Activated CD4-positive, alpha-beta memory T cell treated with anti-CD3 and anti-CD28 coated beads, Interleukin-2, amount 10 ng/mL, durations not matched to agents 7 days and 5 days (primary cell): Measurements from ENCODE around the gene GNAL. TPM values are rescaled to one million over a fixed set of nuclear protein-coding genes. Genes with fewer than 3 reads are reported as not detected.

ENCODE experiments used
- CTCF ChIA-PET: fragments of 350-600 bp; sonication (Branson Sonifier 250); formaldehyde crosslinking; loops from one replicate; lab custom pipeline; 2021; ENCODE audit warnings: antibody characterized with exemption, inconsistent platforms; lab: Charles Lee
- POLR2A ChIA-PET: fragments of 350-600 bp; sonication (Branson Sonifier 250); formaldehyde crosslinking; loops from one replicate; lab custom pipeline; 2021; ENCODE audit warnings: antibody characterized with exemption; lab: Charles Lee
- DNase-seq: peaks from one replicate; pipeline ENCODE4 v3.0.0-alpha.2; 2020
- H3K27ac Mint-ChIP-seq: one replicate; pipeline ENCODE4 v1.8.0; 2021; ENCODE audit warnings: mild to moderate bottlenecking, mixed read lengths
- H3K27me3 Mint-ChIP-seq: one replicate; pipeline ENCODE4 v1.8.0; 2021; ENCODE audit warnings: mixed read lengths
- H3K36me3 Mint-ChIP-seq: one replicate; pipeline ENCODE4 v1.8.0; 2021; ENCODE audit warnings: low read depth, mixed read lengths
- H3K4me1 Mint-ChIP-seq: one replicate; pipeline ENCODE4 v1.8.0; 2021; ENCODE audit warnings: mixed read lengths
- H3K4me3 Mint-ChIP-seq: one replicate; pipeline ENCODE4 v1.8.0; 2021; ENCODE audit warnings: mild to moderate bottlenecking, mixed read lengths
- H3K9me3 Mint-ChIP-seq: one replicate; pipeline ENCODE4 v1.8.0; 2021; ENCODE audit warnings: mixed read lengths
- total RNA-seq, 2 experiments: library from RNA; stranded (reverse); gene quantifications; one replicate each; pipeline ENCODE4 v1.2.3, GENCODE V29; 2021

GNAL gene
- total RNA-seq, 2 experiments from 2014 or later: 0.25 to 0.33 TPM

GRCh38 chr18:11792632-11793031, 103.6 kb downstream of the GNAL start:
- Mint-ChIP-seq H3K9me3 (no peaks in the 10 kb centered on the region), H3K36me3 (no peaks in the 10 kb centered on the region), H3K4me3 (no peak overlapping the region), H3K27me3 (no peaks in the 10 kb centered on the region), H3K4me1 (peaks cover 1% of the 10 kb centered on the region), H3K27ac (no peak overlapping the region)
- DNase-seq: no peak
- ChIA-PET POLR2A (no interaction called here), CTCF (no interaction called here)

- Mint-ChIP-seq H3K4me3 (no peak overlapping the region), H3K9me3 (no peaks in the 10 kb centered on the region), H3K27ac (no peak overlapping the region), H3K4me1 (peaks cover 1% of the 10 kb centered on the region), H3K36me3 (no peaks in the 10 kb centered on the region), H3K27me3 (no peaks in the 10 kb centered on the region)
- ChIA-PET POLR2A (no interaction called here), CTCF (no interaction called here)
- DNase-seq: no peak
Measured at GRCh38 chr18:11794195-11794594, 105.1 kb downstream of the GNAL start.

- ChIA-PET CTCF (no interaction called here), POLR2A (no interaction called here)
- Mint-ChIP-seq H3K4me3 (no peak overlapping the region), H3K9me3 (no peaks in the 10 kb centered on the region), H3K27ac (no peak overlapping the region), H3K36me3 (no peaks in the 10 kb centered on the region), H3K4me1 (no peaks in the 10 kb centered on the region), H3K27me3 (peaks cover 4% of the 10 kb centered on the region)
- no peak for DNase-seq
Measured at GRCh38 chr18:11795916-11796315, 106.9 kb downstream of the GNAL start.

DNA sequence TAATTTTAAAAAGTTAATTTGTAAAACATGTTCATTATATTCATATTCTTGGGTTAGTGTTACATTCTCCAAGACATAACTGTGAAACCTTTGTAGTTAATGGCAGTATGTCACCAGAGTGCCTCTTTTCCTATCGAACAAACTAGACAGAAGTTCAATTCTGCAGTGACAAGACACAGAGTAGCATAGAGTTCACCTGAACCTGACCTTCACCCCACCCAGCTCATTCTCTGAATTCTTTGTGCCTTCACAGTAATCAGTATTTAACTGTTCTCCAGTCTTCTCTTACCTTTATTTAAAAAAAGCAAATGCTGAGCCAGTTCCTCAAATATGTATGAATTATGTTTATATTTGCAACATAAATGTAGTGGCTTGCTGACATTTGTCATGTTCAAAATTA, 109.2 kb downstream of the GNAL start:
- H3K27me3 Mint-ChIP-seq: peaks cover 4% of the 10 kb centered on the region
- no peak overlapping the region for H3K27ac Mint-ChIP-seq
- no peak for DNase-seq
- no peaks in the 10 kb centered on the region for H3K36me3 Mint-ChIP-seq
- no peak overlapping the region for H3K4me3 Mint-ChIP-seq
- ChIA-PET CTCF (no interaction called here), POLR2A (no interaction called here)
- no peaks in the 10 kb centered on the region for H3K9me3 Mint-ChIP-seq
- H3K4me1 Mint-ChIP-seq: no peaks in the 10 kb centered on the region

GRCh38 chr18:11799066-11799465, 110.0 kb downstream of the GNAL start:
- H3K36me3 Mint-ChIP-seq: no peaks in the 10 kb centered on the region
- ChIA-PET CTCF (no interaction called here), POLR2A (no interaction called here)
- no peak overlapping the region for H3K27ac Mint-ChIP-seq
- H3K27me3 Mint-ChIP-seq: peaks cover 4% of the 10 kb centered on the region
- no peak overlapping the region for H3K4me3 Mint-ChIP-seq
- no peaks in the 10 kb centered on the region for H3K9me3 Mint-ChIP-seq
- H3K4me1 Mint-ChIP-seq: no peaks in the 10 kb centered on the region
- no peak for DNase-seq

GRCh38 chr18:11800566-11801334, 111.7 kb downstream of the GNAL start:
- Mint-ChIP-seq H3K9me3 (no peaks in the 10 kb centered on the region), H3K4me1 (no peaks in the 10 kb centered on the region), H3K27ac (no peak overlapping the region), H3K27me3 (peaks cover 11% of the 10 kb centered on the region), H3K36me3 (no peaks in the 10 kb centered on the region), H3K4me3 (no peak overlapping the region)
- no peak for DNase-seq
- ChIA-PET POLR2A (no interaction called here), CTCF (no interaction called here)

- Mint-ChIP-seq H3K36me3 (no peaks in the 10 kb centered on the region), H3K9me3 (no peaks in the 10 kb centered on the region), H3K4me1 (no peaks in the 10 kb centered on the region), H3K27ac (no peak overlapping the region), H3K27me3 (peaks cover 14% of the 10 kb centered on the region), H3K4me3 (no peak overlapping the region)
- ChIA-PET POLR2A (no interaction called here), CTCF (no interaction called here)
- no peak for DNase-seq
Measured at GRCh38 chr18:11801573-11801972, 112.5 kb downstream of the GNAL start.

DNA sequence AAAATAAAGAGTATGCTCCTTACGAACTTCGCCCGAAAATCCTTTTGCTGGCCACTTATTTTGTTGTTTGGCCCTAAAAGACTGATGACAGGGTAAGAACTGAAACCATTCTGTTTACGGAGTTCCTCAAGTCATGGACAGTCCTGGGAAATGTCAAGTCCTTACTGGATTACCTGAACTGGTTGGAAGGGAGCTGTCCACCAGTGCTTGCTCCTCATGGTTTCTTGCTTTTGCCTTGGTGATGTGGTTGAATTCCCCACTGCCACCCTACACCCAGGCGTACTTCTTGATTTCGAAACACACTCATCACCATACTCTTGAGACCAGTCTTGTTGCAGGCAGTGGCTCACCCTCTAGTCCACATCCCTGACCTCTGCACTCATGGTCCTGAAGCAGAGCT, 113.1 kb downstream of the GNAL start:
- no peak for DNase-seq
- H3K4me1 Mint-ChIP-seq: no peaks in the 10 kb centered on the region
- no peak overlapping the region for H3K27ac Mint-ChIP-seq
- ChIA-PET CTCF (no interaction called here), POLR2A (no interaction called here)
- H3K27me3 Mint-ChIP-seq: peaks cover 14% of the 10 kb centered on the region
- no peaks in the 10 kb centered on the region for H3K9me3 Mint-ChIP-seq
- H3K4me3 Mint-ChIP-seq: no peak overlapping the region
- no peaks in the 10 kb centered on the region for H3K36me3 Mint-ChIP-seq

GRCh38 chr18:11802586-11802985, 113.5 kb downstream of the GNAL start:
- peaks cover 14% of the 10 kb centered on the region for H3K27me3 Mint-ChIP-seq
- POLR2A ChIA-PET: no interaction called here
- no peak for DNase-seq
- no peak overlapping the region for H3K4me3 Mint-ChIP-seq
- no peaks in the 10 kb centered on the region for H3K36me3 Mint-ChIP-seq
- H3K27ac Mint-ChIP-seq: no peak overlapping the region
- CTCF ChIA-PET: no interaction called here
- H3K4me1 Mint-ChIP-seq: no peaks in the 10 kb centered on the region
- no peaks in the 10 kb centered on the region for H3K9me3 Mint-ChIP-seq

GRCh38 chr18:11807233-11807632, 118.2 kb downstream of the GNAL start:
- H3K27me3 Mint-ChIP-seq: peaks cover 9% of the 10 kb centered on the region
- no peaks in the 10 kb centered on the region for H3K9me3 Mint-ChIP-seq
- CTCF ChIA-PET: interaction anchor here (0.7 kb wide), 1 partner anchor 32 kb away, joined by 3 read pairs; no protein-coding TSS in a partner anchor
- POLR2A ChIA-PET: no interaction called here
- no peaks in the 10 kb centered on the region for H3K4me1 Mint-ChIP-seq
- no peak overlapping the region for H3K4me3 Mint-ChIP-seq
- no peak for DNase-seq
- H3K36me3 Mint-ChIP-seq: no peaks in the 10 kb centered on the region
- H3K27ac Mint-ChIP-seq: no peak overlapping the region

DNA sequence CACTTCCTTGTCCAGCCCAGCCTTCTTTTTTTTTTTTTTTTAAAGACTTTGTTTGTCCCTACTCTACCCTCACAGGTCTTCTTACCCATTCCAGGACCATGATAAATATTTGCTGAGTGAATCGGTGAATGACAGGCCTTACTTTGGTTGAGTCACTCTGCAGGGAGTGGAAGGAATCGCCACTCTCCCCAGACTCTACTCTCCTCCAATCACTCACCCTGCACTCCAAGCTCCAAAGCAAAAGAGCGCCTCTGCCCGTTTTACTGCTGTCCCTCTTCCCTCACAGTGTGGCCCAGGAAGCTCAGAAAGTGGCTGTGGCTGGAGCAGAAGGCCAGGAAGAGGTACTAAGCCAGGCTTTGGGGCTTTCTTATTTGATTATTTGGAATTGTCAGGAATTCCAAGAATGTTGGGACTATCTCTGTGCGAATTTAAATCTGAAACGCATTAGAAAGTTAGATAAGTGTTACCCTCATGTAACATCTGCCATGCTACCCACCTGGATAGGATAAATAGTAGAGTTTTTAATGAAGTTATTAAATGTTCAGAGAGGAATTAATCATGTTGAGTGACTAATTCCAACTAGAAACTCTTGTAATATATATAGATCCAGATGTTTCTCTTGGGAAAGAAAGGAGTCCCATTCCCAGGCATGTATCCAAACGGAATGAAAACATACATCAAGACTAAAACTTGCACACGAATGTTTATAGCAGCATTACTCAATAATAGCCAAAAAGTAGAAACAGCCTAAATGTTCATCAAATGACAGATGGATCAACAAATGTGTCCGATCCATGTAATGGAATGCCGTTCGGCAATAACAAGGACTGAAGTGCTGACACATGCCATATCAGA, 119.2 kb downstream of the GNAL start:
- no peak overlapping the region for H3K4me3 Mint-ChIP-seq
- H3K4me1 Mint-ChIP-seq: no peaks in the 10 kb centered on the region
- no peaks in the 10 kb centered on the region for H3K9me3 Mint-ChIP-seq
- ChIA-PET CTCF (no interaction called here), POLR2A (no interaction called here)
- no peaks in the 10 kb centered on the region for H3K36me3 Mint-ChIP-seq
- H3K27ac Mint-ChIP-seq: no peak overlapping the region
- peaks cover 9% of the 10 kb centered on the region for H3K27me3 Mint-ChIP-seq
- no peak for DNase-seq

- ChIA-PET POLR2A (no interaction called here), CTCF (no interaction called here)
- peaks cover 9% of the 10 kb centered on the region for H3K27me3 Mint-ChIP-seq
- no peak for DNase-seq
- H3K9me3 Mint-ChIP-seq: no peaks in the 10 kb centered on the region
- H3K4me3 Mint-ChIP-seq: no peak overlapping the region
- H3K36me3 Mint-ChIP-seq: no peaks in the 10 kb centered on the region
- H3K27ac Mint-ChIP-seq: no peak overlapping the region
- no peaks in the 10 kb centered on the region for H3K4me1 Mint-ChIP-seq
Measured at GRCh38 chr18:11809895-11810294, 120.8 kb downstream of the GNAL start.

GRCh38 chr18:11810379-11810778, 121.3 kb downstream of the GNAL start:
- CTCF ChIA-PET: no interaction called here
- no peak for DNase-seq

More at GRCh38 chr18:11810379-11810778, 121.3 kb downstream of the GNAL start:
- POLR2A ChIA-PET: no interaction called here
- H3K27ac Mint-ChIP-seq: no peak overlapping the region
- H3K27me3 Mint-ChIP-seq: peaks cover 6% of the 10 kb centered on the region
- no peaks in the 10 kb centered on the region for H3K4me1 Mint-ChIP-seq
- no peak overlapping the region for H3K4me3 Mint-ChIP-seq
- no peaks in the 10 kb centered on the region for H3K9me3 Mint-ChIP-seq
- no peaks in the 10 kb centered on the region for H3K36me3 Mint-ChIP-seq
